Measurements from ENCODE around the gene EXOSC5.
A peak's percentile ranks its signal among the peaks of the same experiment; 100 is the strongest.
"Not testable (repeated sequence)": the region's sequence is repeated elsewhere in the genome, so short reads cannot be mapped to it uniquely, and the experiment has no call there.

Gene EXOSC5

GRCh38 chr19:41403181-41403970 is 6.2 kb upstream of the EXOSC5 start:
- DNase-seq = no peak

- no peak for DNase-seq
Observed at GRCh38 chr19:41402010-41402409, 4.9 kb upstream of the EXOSC5 start.

- no peak for DNase-seq
Observed at GRCh38 chr19:41401483-41401882, 4.3 kb upstream of the EXOSC5 start.

- no peak for DNase-seq
Observed at GRCh38 chr19:41399525-41399924, 2.4 kb upstream of the EXOSC5 start.

- DNase-seq = no peak
Observed at GRCh38 chr19:41399091-41399490, 1.9 kb upstream of the EXOSC5 start.

- no peak for DNase-seq
Observed at GRCh38 chr19:41398598-41398997, 1.4 kb upstream of the EXOSC5 start.

GRCh38 chr19:41398050-41398418 is 875 bp upstream of the EXOSC5 start:
- no peak for DNase-seq

- no peak for DNase-seq
Observed at GRCh38 chr19:41395355-41395754, 1.8 kb downstream of the EXOSC5 start.

GRCh38 chr19:41392775-41393174 is 4.4 kb downstream of the EXOSC5 start:
- DNase-seq = no peak

- no peak for DNase-seq
Observed at GRCh38 chr19:41391618-41392017, 5.5 kb downstream of the EXOSC5 start.

- DNase-seq = no peak
Observed at GRCh38 chr19:41386442-41386841, 10.7 kb downstream of the EXOSC5 start.

- no peak for DNase-seq
Observed at GRCh38 chr19:41384351-41384750, 12.8 kb downstream of the EXOSC5 start.

- not testable (repeated sequence) for DNase-seq
Observed at GRCh38 chr19:41381536-41381935, 15.6 kb downstream of the EXOSC5 start.

GRCh38 chr19:41377977-41378709 is 19.0 kb downstream of the EXOSC5 start:
- peak in 1 of 2 donors; percentile 28 for DNase-seq

GRCh38 chr19:41376998-41377365 is 20.2 kb downstream of the EXOSC5 start:
- DNase-seq = no peak

GRCh38 chr19:41376241-41376997 is 20.7 kb downstream of the EXOSC5 start, which contains the start of gene TMEM91:
Gene TMEM91 (plus strand): TSS chr19:41376533. CDS start chr19:41378310, 1,777 bp downstream.
- DNase-seq = peak in 1 of 2 donors; percentile 25

GRCh38 chr19:41373993-41374392 is 23.2 kb downstream of the EXOSC5 start:
- no peak for DNase-seq

- no peak for DNase-seq
Observed at GRCh38 chr19:41372501-41372900, 24.7 kb downstream of the EXOSC5 start.

GRCh38 chr19:41371541-41371940 is 25.6 kb downstream of the EXOSC5 start:
- no peak for DNase-seq

- not testable (repeated sequence) for DNase-seq
Observed at GRCh38 chr19:41371119-41371518, 26.0 kb downstream of the EXOSC5 start.

- DNase-seq = no peak
Observed at GRCh38 chr19:41369769-41370168, 27.4 kb downstream of the EXOSC5 start.

- DNase-seq = no peak
Observed at GRCh38 chr19:41367848-41368301, 29.3 kb downstream of the EXOSC5 start.

- DNase-seq = no peak
Observed at GRCh38 chr19:41366089-41366488, 31.1 kb downstream of the EXOSC5 start.
